Measurements from ENCODE around the gene MAML2. TPM values are rescaled to one million over a fixed set of nuclear protein-coding genes. Genes with fewer than 3 reads are reported as not detected.

Gene MAML2
- total RNA-seq, 1 experiment from 2014 or later = 2.7 TPM

- Histone ChIP-seq H2BK12ac (ENCODE audit: insufficient read length, low read depth, low read length) (no peak overlapping the region), H2BK120ac (ENCODE audit: low read depth, low read length, poor library complexity, severe bottlenecking) (no peak overlapping the region), H3T11ph (ENCODE audit: low read length) (no peak overlapping the region), H3K18ac (ENCODE audit: insufficient read length, low read depth, low read length) (no peak overlapping the region), H3K79me2 (ENCODE audit: insufficient read depth, low read length) (no peaks in the 10 kb centered on the region), H4K5ac (ENCODE audit: insufficient read length, low read depth, low read length) (no peak overlapping the region), H3K4ac (ENCODE audit: low read depth, low read length) (no peak overlapping the region), H3K27me3 (ENCODE audit: insufficient read depth, low read length) (no peaks in the 10 kb centered on the region), H3K27ac (ENCODE audit: insufficient read length, low read depth, low read length) (no peak overlapping the region), H3K4me1 (ENCODE audit: insufficient read depth, low read length) (peaks cover 6% of the 10 kb centered on the region; the same call in 1 of the 2 replicates), H4K8ac (replicated peaks; ENCODE audit: insufficient read length, low read depth, low read length) (no peak overlapping the region), H3K23ac (ENCODE audit: insufficient read length, low read depth, low read length) (no peak overlapping the region), H3K23me2 (ENCODE audit: insufficient read length, low read depth, low read length, poor library complexity, severe bottlenecking) (no peaks in the 10 kb centered on the region), H2BK20ac (ENCODE audit: low read depth, low read length, poor library complexity, severe bottlenecking) (no peak overlapping the region), H3K4me2 (ENCODE audit: insufficient read depth, insufficient read length, low read length) (no peak overlapping the region), H4K20me1 (ENCODE audit: control insufficient read depth, insufficient read depth, insufficient read length) (no peaks in the 10 kb centered on the region), H2AFZ (ENCODE audit: low read length) (no peak overlapping the region), H3K9ac (ENCODE audit: extremely low read depth, insufficient read length, low read length) (no peak overlapping the region), H3K79me1 (ENCODE audit: insufficient read depth, low read depth, low read length, poor library complexity, severe bottlenecking) (no peaks in the 10 kb centered on the region), H2BK15ac (ENCODE audit: low read depth, low read length) (no peak overlapping the region), H2AK5ac (ENCODE audit: insufficient read length, low read length) (no peak overlapping the region), H3K9me3 (ENCODE audit: control insufficient read depth, low read depth, low read length) (no peaks in the 10 kb centered on the region), H4K91ac (ENCODE audit: insufficient read length, low read depth, low read length) (no peak overlapping the region), H2BK5ac (ENCODE audit: insufficient read length, low read length) (no peak overlapping the region), H3K56ac (ENCODE audit: insufficient read length, low read depth, low read length) (no peak overlapping the region), H3K14ac (ENCODE audit: insufficient read depth, low read length) (no peak overlapping the region)
- no peak for TF ChIP-seq CTCF (conservative IDR thresholded peaks at IDR 0.05)
- no CpG with 5 or more reads among the region's 4 CpGs for WGBS (ENCODE audit: extremely low coverage, insufficient read length, low lambda C conversion rate)
- no peak for DNase-seq
- no peaks in the 10 kb centered on the region for H3K36me3 Mint-ChIP-seq (ENCODE audit: insufficient read depth in 1 of 3, low read depth in 3 of 3)
- peaks cover 13 to 28% of the 10 kb centered on the region in 2 experiments for H3K4me1 Mint-ChIP-seq
- H3K27ac Mint-ChIP-seq = no peak overlapping the region
- H3K9me3 Mint-ChIP-seq = no peaks in the 10 kb centered on the region
- H3K27me3 Mint-ChIP-seq (ENCODE audit: low read depth) = no peaks in the 10 kb centered on the region
- no peak overlapping the region for H3K4me3 Mint-ChIP-seq
Observed at GRCh38 chr11:96101146-96101545, 241.8 kb downstream of the MAML2 start.
